Embryonic facial prominence (tissue), 1 donor: ENCODE measurements around the gene NELFB.

ENCODE experiments used
- DNase-seq: peaks from one replicate; pipeline ENCODE4 v3.0.0-alpha.2; 2016; ENCODE audit errors: extremely low spot score

Gene NELFB

GRCh38 chr9:137223078-137223970 lies 31.8 kb upstream of the NELFB start:
- peak; percentile 91 for DNase-seq

- no peak for DNase-seq
These were observed 30.1 kb upstream of the NELFB start, which contains the start of gene CYSRT1 for GRCh38 chr9:137224830-137225694. Gene CYSRT1, plus strand, starts transcription at chr9:137225174. Its CDS starts 448 bp downstream, at chr9:137225622.

- DNase-seq: no peak
These were observed 29.3 kb upstream of the NELFB start for GRCh38 chr9:137225699-137226331.

DNA sequence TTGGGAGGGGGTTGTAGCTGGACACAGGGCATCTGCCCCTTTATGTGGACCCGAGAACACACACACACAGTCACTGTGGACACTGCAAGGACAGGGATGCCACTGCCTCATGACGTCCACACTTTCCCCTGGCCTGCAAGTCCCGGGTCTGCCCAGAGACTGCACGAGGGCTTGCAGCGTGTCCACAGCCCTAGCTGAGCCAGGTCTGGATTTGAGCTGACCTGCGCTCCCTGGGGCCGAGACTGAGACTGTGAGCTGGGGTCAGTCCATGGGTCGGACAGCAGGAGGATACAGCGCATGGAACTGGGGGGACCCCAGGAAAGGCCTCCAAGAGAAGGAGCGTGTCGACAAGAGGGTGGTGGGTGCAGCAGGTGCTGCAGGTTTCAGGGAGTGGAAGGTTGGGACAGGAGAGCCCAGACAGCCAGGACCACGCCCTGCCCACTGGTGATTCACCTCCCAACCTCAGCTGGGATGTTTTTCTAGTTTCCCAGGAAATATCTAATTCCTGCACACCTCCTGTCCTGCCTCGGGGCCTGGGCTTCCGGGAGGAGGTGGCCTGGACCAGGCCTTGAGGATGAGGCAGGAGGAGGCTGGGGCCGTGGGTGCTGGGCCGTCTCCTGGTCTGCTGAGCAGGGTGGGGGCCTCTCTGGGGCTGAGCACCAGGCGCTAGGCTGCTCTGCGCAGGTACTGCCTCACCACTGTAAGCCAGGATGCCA lies 28.6 kb upstream of the NELFB start:
- no peak for DNase-seq

DNA sequence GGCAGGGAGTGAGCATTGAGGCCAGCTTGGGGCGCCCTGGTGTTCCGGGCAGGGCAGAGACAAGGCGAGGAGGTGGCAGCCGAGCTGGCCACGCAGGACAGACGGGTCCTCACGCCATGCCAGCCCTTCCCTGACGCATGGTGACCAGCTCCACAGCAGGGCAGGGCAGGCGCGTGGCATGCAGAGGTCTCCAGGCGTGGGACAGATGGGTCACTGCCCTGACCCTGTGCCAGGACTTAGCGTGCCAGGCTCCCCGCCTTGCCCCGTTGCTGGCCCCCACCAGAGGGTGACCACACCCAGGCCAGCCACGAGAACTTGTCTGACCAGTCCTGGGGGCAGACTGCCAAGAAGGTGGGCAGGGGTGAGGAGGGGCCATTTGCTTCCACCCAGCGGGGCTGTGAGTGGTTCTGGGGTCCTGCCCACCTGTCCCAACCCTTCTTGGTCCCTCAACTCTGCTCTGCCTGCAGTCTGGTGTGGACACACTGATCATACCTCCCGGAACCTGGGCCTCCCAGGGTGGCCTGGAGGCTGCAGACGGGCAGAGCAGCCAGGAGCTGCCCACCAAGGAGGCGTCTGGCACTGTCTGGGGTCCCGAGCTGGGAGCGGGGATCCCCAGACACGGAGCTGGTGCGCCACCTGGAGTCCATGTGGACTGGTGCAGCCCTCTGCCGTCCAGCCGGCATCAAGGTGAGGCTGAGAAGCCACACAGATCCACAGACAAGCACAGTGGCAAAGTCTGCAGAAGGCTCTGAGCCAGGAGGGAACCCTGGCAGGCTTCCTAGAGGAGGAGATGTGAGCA lies 27.9 kb upstream of the NELFB start, which contains the start of gene RNF224:
TSS of gene RNF224 (plus strand) at position 449 of the 799 bp plus-strand sequence. CDS start 834 bp downstream, outside the sequence.
- DNase-seq: no peak

GRCh38 chr9:137227853-137228505 lies 27.1 kb upstream of the NELFB start:
- DNase-seq: no peak

GRCh38 chr9:137228506-137228967 lies 26.6 kb upstream of the NELFB start:
- no peak for DNase-seq

- no peak for DNase-seq
These were observed 25.9 kb upstream of the NELFB start for GRCh38 chr9:137228968-137229896.

DNA sequence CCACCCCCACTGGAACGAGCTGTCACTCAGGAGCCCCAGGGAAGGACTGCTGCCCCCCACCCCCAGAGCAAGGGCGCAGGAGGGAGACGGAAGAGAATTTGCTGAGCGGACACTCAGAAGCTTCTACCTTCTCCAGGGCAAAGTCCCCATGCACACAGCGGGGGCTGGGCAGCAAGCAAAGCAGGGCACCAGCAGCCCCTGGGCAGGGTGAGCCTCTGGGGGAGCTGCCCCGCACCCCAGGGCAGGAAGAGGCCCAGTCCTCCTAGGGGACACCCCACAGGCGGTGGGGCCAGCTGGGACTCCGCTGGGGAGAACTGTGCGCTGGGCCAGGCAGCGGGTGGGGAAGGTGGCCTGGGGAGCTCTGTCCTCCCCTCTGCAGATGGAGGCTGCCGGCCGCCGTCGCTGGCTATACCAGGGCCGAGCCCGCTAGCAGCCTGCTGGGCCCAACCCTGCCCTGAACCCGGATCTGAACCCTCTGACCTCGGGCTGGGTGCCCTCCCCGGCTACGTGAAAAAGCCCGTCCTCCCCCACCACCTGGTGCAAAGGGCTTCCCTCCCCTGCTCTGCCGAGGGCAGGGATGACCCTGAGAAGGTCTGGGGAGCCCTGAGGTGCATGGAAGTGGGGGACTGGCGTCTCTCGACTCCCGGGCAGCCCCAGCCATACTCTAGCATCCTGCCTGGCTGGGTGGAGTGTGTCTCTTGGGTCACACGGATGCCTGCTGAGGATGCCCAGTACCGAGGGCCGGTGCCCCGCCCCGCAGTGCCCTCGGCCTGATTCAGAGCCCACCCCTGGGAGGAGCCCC lies 25.0 kb upstream of the NELFB start:
- no peak for DNase-seq

DNA sequence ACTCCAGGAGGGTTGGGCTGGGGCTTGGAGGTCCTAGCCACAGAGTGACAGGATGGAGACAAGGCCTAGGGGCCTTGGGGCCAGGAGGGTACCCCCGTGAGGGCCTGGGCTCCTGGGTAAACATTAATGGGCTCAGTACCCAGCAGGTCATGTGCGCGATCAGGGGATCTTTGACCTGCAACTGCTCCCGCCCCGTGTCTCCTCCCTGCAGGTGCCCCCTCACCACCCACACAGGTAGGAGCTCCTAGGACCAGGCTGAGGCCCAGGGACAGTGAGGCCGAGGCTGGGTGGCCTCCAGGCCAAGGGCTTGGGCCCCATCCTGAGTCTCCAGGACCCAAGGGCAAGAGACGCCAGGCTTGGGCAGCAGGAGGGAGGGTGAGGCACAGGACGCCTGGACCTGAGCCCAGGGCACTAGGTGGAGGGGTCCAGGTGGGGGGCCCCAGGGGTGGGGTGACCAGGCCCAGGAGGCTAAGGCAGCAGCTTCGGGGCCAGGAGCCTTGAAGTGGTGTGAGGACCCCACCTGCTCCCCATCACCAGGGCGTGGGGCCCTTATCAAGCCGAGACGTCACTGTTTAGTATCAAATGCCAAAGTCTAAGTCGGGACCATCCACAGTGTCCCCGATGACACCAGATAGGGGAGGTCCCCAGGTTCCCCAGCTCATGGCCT lies 24.3 kb upstream of the NELFB start, which contains the start of gene SLC34A3:
TSS of gene SLC34A3 (plus strand) at position 197 of the 667 bp plus-strand sequence. CDS start 802 bp downstream, outside the sequence.
- no peak for DNase-seq

GRCh38 chr9:137231372-137232039 lies 23.6 kb upstream of the NELFB start:
- DNase-seq: no peak

- no peak for DNase-seq
These were observed 23.0 kb upstream of the NELFB start for GRCh38 chr9:137232101-137232500.

- DNase-seq: no peak
These were observed 22.6 kb upstream of the NELFB start for GRCh38 chr9:137232510-137232909.

- DNase-seq: no peak
These were observed 21.8 kb upstream of the NELFB start for GRCh38 chr9:137233143-137233980.

GRCh38 chr9:137234055-137234697 lies 21.0 kb upstream of the NELFB start:
- DNase-seq: no peak
